ENCODE measurements around the gene TM4SF18.

TM4SF18 gene

DNA sequence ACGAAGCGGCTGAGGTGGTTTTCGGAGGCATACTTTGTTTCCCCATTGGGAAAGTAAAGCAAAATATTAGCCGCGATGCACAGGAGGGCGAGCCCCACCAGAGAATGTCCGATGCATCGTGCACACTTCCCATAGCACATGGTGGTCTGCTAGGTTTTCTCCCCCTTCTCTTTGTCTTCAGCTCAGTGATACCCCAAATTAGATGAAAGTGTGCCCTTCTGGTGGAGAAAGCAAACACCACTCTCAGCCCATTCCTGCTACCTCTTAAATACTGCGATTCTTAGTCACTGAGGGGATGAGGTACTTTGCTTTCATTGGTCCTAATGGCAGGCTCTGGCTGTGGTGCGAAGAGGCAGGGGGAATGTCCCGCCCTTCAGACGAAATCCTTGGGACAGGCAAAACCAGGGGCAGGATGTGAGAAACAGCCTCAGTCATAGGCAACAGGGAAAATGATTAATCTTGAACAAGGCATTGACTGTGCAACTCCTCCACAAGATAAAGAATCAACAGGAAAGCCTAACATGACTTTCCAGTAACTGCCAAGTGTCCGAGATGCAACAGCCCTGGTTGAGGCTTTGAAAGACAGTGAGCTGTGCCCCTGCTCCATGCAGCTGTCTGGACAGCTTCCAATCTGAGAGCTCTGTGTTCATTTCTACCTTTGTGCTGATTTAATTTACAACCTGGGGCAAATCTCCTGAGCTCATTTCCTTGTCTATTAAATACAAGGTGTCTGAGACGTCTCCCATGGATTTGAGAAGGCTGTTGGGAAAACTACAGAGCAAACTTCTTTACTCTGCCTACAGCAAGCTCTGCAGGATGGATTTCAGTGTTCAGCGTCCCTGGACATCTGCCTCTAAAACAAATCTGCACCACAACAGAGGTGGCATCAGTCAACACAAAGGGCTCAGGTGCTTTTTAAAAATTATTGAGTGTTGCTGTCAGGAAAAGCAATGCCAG, 44.2 kb upstream of the TM4SF18 start, which contains the start of gene TM4SF1:
Gene TM4SF1, minus strand, starts transcription at position 242 of the 957 bp plus-strand sequence. Its CDS starts 102 bp downstream, at position 140.
- peak within 1 kb of the TSS; percentile 65 for H3K4me3 ChIP-seq (ENCODE audit: low read length)
- TF ChIP-seq, protein P1, sequence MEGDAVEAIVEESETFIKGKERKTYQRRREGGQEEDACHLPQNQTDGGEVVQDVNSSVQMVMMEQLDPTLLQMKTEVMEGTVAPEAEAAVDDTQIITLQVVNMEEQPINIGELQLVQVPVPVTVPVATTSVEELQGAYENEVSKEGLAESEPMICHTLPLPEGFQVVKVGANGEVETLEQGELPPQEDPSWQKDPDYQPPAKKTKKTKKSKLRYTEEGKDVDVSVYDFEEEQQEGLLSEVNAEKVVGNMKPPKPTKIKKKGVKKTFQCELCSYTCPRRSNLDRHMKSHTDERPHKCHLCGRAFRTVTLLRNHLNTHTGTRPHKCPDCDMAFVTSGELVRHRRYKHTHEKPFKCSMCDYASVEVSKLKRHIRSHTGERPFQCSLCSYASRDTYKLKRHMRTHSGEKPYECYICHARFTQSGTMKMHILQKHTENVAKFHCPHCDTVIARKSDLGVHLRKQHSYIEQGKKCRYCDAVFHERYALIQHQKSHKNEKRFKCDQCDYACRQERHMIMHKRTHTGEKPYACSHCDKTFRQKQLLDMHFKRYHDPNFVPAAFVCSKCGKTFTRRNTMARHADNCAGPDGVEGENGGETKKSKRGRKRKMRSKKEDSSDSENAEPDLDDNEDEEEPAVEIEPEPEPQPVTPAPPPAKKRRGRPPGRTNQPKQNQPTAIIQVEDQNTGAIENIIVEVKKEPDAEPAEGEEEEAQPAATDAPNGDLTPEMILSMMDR (IDR thresholded peaks at IDR 0.05; ENCODE audit: insufficient read depth, low read depth, low read length, missing control alignments): no peak
- DNase-seq (ENCODE audit: low read depth): peak; percentile 99

DNA sequence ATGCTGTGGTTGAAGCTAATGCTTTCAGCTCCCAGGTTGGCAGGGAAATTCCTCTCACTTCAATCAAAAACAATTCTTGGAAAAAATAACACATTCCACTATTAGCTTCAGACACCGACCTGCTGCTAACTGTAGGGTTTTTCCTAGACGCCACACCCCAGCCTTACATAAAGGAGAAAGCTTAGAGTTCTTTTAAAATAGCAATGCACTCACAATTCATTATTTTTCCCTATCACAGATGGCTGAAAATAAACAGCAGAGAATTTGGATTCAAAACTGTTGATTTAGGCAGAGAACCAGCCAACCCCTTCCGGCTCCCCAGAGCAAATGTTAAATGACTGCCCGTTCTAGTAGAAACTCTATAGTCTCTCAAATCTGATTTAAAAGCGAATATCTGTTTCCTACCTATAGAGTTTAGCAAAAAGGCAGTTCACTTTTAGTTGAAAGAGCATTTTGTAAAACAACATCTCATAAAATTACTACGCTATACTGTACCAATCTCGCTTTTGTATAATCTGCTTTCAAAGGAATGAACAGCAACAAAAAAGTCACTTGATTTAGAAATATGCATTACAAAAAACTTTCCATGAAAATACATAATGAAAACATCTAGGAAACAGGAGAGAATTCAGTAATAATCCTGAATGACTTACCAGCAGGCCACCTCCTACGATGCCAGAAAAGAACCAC, 43.4 kb upstream of the TM4SF18 start:
- peak overlapping the region; percentile 65 for H3K4me3 ChIP-seq (ENCODE audit: low read length)
- DNase-seq (ENCODE audit: low read depth): peak; percentile 31
- TF ChIP-seq, protein P1 (IDR thresholded peaks at IDR 0.05; ENCODE audit: insufficient read depth, low read depth, low read length, missing control alignments): no peak

DNA sequence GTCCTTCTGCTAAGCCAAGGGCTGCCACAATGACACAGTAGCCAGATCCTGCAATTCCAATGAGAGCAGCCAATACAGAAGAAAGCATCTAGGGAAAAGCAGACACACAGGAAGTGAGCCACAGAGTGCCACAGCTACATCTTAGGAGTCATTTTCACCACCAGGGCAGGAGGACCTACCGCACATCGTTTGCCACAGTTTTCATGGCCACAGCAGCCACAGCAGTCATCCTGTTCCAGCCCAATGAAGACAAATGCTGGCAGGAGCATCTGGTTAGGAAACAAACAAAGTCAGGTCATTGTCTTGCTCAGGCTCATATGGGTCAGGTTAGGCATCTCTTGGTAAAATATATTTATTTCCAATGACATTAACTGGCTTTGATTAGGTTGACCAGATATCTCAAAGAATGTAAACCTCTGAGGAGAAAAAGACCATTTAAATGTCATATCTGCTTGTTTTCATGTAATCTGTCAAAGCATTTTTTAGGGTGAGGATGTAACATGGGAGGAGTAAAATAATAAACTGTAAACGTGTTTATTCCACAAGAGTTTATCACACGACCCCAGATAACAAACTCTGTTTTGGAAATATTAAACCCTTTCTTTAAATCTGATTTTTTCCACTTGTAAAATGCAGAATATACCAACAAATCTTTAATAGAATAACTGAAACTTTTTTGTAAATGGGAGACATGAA, 42.2 kb upstream of the TM4SF18 start:
- DNase-seq (ENCODE audit: low read depth): peak; percentile 56
- TF ChIP-seq, protein P1 (IDR thresholded peaks at IDR 0.05; ENCODE audit: insufficient read depth, low read depth, low read length, missing control alignments): peak; percentile 13
- H3K4me3 ChIP-seq (ENCODE audit: low read length): peak overlapping the region; percentile 65

DNA sequence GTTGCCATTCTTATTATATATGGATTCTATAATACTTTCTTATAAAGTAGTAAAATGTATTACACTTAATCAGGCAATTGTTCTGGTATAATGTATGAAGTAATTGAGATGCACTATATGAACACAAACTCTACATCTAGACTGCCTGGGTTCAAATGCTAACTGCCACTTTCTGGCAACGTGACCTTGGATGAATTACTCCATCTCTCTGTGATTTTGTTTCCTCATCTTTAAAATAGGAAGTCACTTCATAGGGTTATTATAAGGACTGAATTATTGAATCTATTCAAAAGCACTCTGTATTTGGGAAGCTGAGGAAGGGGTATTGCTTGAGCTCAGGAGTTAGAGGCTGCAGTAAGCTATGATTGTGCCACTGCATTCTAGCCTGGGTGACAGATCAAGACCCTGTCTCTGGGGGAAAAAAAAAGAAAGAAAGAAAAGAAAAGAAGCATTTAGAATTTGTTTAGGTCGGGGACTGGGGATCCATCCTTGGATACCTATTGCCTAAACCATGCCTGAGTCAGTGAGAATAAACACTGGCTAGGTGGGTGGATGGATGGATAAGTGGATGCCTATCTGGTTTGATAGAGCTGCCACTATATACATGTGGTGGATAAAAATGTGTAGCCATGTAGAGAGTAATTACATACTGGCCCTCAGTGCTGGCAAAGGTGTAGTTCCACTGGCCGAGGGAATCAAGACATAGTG, 41.5 kb upstream of the TM4SF18 start:
- peak; percentile 50 for DNase-seq (ENCODE audit: low read depth)
- H3K4me3 ChIP-seq (ENCODE audit: low read length): no peak overlapping the region
- TF ChIP-seq, protein P1 (IDR thresholded peaks at IDR 0.05; ENCODE audit: insufficient read depth, low read depth, low read length, missing control alignments): no peak

DNA sequence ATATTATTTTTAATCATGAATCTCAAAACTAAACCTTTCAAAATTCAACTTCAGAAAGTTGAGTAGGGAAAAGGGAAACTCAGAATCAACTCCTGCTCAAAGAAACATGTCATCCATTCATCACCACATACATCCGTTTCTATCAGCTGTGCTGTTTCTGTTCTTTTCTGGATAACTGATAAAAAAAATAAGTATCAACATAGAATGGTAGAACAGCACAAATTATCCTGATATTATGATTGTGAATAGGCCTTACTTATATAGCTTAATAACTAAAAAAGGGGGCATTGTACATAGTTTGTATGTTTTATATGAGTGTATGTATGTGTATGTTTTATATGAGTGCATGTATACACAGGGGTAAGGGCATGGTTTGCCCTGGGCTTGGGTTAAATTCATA, 41.0 kb upstream of the TM4SF18 start:
- H3K4me3 ChIP-seq (ENCODE audit: low read length): no peak overlapping the region
- TF ChIP-seq, protein P1 (IDR thresholded peaks at IDR 0.05; ENCODE audit: insufficient read depth, low read depth, low read length, missing control alignments): no peak
- no peak for DNase-seq (ENCODE audit: low read depth)
